ENCODE results near the gene TPD52L2. TPM values are rescaled to one million over a fixed set of nuclear protein-coding genes. Genes with fewer than 3 reads are reported as not detected.
A peak's percentile ranks its signal among the peaks of the same experiment; 100 is the strongest.

Gene TPD52L2
- polyA plus RNA-seq, 2 donors = 82.0 to 107 TPM

- Histone ChIP-seq H3K36me3 (ENCODE audit: control insufficient read depth in 2 of 2, insufficient read depth in 2 of 2, low read length in 1 of 2) (no peaks in the 10 kb centered on the region), H3K4me1 (ENCODE audit: control insufficient read depth in 2 of 2, insufficient read depth in 2 of 2, low read length in 1 of 2) (peaks cover 6 to 18% of the 10 kb centered on the region in 2 donors), H3K4me3 (ENCODE audit: low read depth in 1 of 2, low read length in 2 of 2) (no peak overlapping the region), H3K27ac (ENCODE audit: low read depth in 2 of 2, low read length in 1 of 2) (peak overlapping the region; percentile 17 to 26), H3K9me3 (ENCODE audit: control insufficient read depth in 2 of 2, insufficient read depth in 1 of 2, low read depth in 1 of 2, low read length in 1 of 2) (no peaks in the 10 kb centered on the region), H3K27me3 (ENCODE audit: control insufficient read depth in 1 of 2, insufficient read depth in 2 of 2, low read length in 2 of 2) (peaks cover 0 to 6% of the 10 kb centered on the region in 2 donors)
- WGBS, 2 donors = 5 to 11% methylated on average over 25 to 26 of the region's 26 CpGs
Measured at GRCh38 chr20:63854766-63855362, 10.2 kb upstream of the TPD52L2 start.

- 28 to 35% methylated on average over 34 to 36 of the region's 36 CpGs for WGBS, 2 donors
- H3K27me3 ChIP-seq (ENCODE audit: control insufficient read depth in 1 of 2, insufficient read depth in 2 of 2, low read length in 2 of 2) = peaks cover 0 to 6% of the 10 kb centered on the region in 2 donors
- H3K36me3 ChIP-seq (ENCODE audit: control insufficient read depth in 2 of 2, insufficient read depth in 2 of 2, low read length in 1 of 2) = no peaks in the 10 kb centered on the region
- H3K9me3 ChIP-seq (ENCODE audit: control insufficient read depth in 2 of 2, insufficient read depth in 1 of 2, low read depth in 1 of 2, low read length in 1 of 2) = no peaks in the 10 kb centered on the region
- H3K4me1 ChIP-seq (ENCODE audit: control insufficient read depth in 2 of 2, insufficient read depth in 2 of 2, low read length in 1 of 2) = peaks cover 6 to 18% of the 10 kb centered on the region in 2 donors
- H3K4me3 ChIP-seq (ENCODE audit: low read depth in 1 of 2, low read length in 2 of 2) = no peak overlapping the region
- peak overlapping the region; percentile 17 to 26 for H3K27ac ChIP-seq (ENCODE audit: low read depth in 2 of 2, low read length in 1 of 2)
Measured at GRCh38 chr20:63855363-63856097, 9.5 kb upstream of the TPD52L2 start.

- peaks cover 0 to 6% of the 10 kb centered on the region in 2 donors for H3K27me3 ChIP-seq (ENCODE audit: control insufficient read depth in 1 of 2, insufficient read depth in 2 of 2, low read length in 2 of 2)
- peaks cover 6 to 18% of the 10 kb centered on the region in 2 donors for H3K4me1 ChIP-seq (ENCODE audit: control insufficient read depth in 2 of 2, insufficient read depth in 2 of 2, low read length in 1 of 2)
- H3K9me3 ChIP-seq (ENCODE audit: control insufficient read depth in 2 of 2, insufficient read depth in 1 of 2, low read depth in 1 of 2, low read length in 1 of 2) = no peaks in the 10 kb centered on the region
- WGBS, 2 donors = 58 to 63% methylated on average over 22 of the region's 22 CpGs
- H3K4me3 ChIP-seq (ENCODE audit: low read depth in 1 of 2, low read length in 2 of 2) = no peak overlapping the region
- H3K36me3 ChIP-seq (ENCODE audit: control insufficient read depth in 2 of 2, insufficient read depth in 2 of 2, low read length in 1 of 2) = no peaks in the 10 kb centered on the region
- no peak overlapping the region for H3K27ac ChIP-seq (ENCODE audit: low read depth in 2 of 2, low read length in 1 of 2)
Measured at GRCh38 chr20:63856098-63856511, 9.0 kb upstream of the TPD52L2 start.

DNA sequence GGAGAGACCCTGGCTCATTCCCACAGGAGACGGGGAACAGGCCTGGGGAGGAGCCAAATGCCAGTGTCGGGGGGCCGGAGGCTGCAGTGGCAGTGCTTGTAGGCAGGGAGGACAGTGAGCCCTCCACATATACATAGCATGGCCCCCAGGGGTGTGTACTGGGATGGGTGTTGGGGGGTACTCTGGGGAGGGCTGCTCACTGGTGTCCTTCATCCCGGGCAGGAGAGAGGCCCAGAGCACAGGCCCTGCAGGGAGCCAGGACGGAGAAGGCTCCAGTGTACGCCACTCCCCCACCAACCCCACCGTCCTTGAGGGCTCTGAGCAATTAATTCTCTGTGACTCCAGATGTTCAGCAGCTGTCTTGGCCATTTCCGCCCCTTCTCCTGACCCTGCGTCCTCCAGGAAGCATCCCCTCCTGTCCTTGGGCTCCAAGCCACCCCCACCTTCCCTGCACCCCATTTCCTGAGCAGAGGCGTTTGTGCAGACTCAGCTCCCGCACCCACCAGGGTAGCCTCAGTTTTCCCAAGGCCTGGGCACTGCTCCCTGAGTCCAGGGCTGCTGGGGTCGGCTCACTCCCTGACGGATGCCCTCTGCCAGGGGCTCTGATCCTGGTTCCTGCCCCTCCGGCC lies 7.2 kb upstream of the TPD52L2 start:
- WGBS, 2 donors = 19 to 27% methylated on average over 13 to 14 of the region's 14 CpGs
- no peaks in the 10 kb centered on the region for H3K9me3 ChIP-seq (ENCODE audit: control insufficient read depth in 2 of 2, insufficient read depth in 1 of 2, low read depth in 1 of 2, low read length in 1 of 2)
- H3K4me1 ChIP-seq (ENCODE audit: control insufficient read depth in 2 of 2, insufficient read depth in 2 of 2, low read length in 1 of 2) = peaks cover 6 to 27% of the 10 kb centered on the region in 2 donors
- H3K27me3 ChIP-seq (ENCODE audit: control insufficient read depth in 1 of 2, insufficient read depth in 2 of 2, low read length in 2 of 2) = peaks cover 0 to 6% of the 10 kb centered on the region in 2 donors
- H3K4me3 ChIP-seq (ENCODE audit: low read depth in 1 of 2, low read length in 2 of 2) = no peak overlapping the region
- peaks cover 0 to 16% of the 10 kb centered on the region in 2 donors for H3K36me3 ChIP-seq (ENCODE audit: control insufficient read depth in 2 of 2, insufficient read depth in 2 of 2, low read length in 1 of 2)
- H3K27ac ChIP-seq (ENCODE audit: low read depth in 2 of 2, low read length in 1 of 2) = peak overlapping the region in 1 of 2 donors; percentile 14

DNA sequence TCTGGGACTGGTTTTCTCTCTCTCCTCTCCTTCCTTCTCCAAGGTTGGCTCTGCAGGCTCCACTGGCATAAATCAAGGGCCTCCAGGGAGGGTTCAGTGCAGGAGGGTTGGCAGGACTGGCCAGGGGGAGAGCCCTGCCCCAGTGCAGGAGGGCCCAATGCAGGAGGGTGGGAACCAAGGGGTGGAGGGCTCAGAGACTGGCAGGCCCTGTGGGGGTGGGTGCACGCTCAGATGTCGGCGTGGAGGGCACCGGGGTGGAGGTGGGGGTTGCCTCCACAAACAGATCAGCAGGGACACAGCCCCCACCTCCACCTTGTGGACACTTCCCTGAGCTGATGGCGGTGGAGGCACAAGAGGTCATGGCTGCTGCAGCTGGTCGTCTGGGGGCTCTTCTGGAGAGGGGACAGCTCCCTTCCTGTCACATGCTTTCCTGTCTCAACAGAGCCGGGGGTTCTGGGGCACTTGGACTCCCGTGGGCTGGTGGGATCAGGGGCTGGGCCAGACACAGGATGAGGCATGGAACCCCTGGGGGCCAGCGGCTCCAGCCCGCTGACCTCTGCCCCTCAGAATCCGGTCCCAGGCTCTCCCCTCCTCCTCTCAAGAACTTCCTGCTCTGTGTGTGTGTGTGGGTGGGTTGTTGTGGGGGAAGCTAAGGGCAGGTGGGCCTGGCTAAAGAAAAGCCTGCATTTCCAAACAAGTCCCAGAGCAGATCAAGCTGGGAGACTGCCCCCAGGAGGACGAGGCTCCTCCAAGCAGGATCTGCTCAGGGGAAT lies 6.5 kb upstream of the TPD52L2 start:
- Histone ChIP-seq H3K4me1 (ENCODE audit: control insufficient read depth in 2 of 2, insufficient read depth in 2 of 2, low read length in 1 of 2) (peaks cover 6 to 31% of the 10 kb centered on the region in 2 donors), H3K4me3 (ENCODE audit: low read depth in 1 of 2, low read length in 2 of 2) (no peak overlapping the region)

GRCh38 chr20:63859166-63859699 lies 5.8 kb upstream of the TPD52L2 start:
- H3K36me3 ChIP-seq (ENCODE audit: control insufficient read depth in 2 of 2, insufficient read depth in 2 of 2, low read length in 1 of 2) = peaks cover 0 to 16% of the 10 kb centered on the region in 2 donors
- peaks cover 0 to 6% of the 10 kb centered on the region in 2 donors for H3K27me3 ChIP-seq (ENCODE audit: control insufficient read depth in 1 of 2, insufficient read depth in 2 of 2, low read length in 2 of 2)
- no peaks in the 10 kb centered on the region for H3K9me3 ChIP-seq (ENCODE audit: control insufficient read depth in 2 of 2, insufficient read depth in 1 of 2, low read depth in 1 of 2, low read length in 1 of 2)
- peaks cover 3 to 28% of the 10 kb centered on the region in 2 donors for H3K4me1 ChIP-seq (ENCODE audit: control insufficient read depth in 2 of 2, insufficient read depth in 2 of 2, low read length in 1 of 2)
- WGBS, 2 donors = 45 to 51% methylated on average over 7 of the region's 7 CpGs
- H3K27ac ChIP-seq (ENCODE audit: low read depth in 2 of 2, low read length in 1 of 2) = peak overlapping the region; percentile 37 to 51
- no peak overlapping the region for H3K4me3 ChIP-seq (ENCODE audit: low read depth in 1 of 2, low read length in 2 of 2)

More for the DNA sequence above, 6.5 kb upstream of the TPD52L2 start:
- Histone ChIP-seq H3K9me3 (ENCODE audit: control insufficient read depth in 2 of 2, insufficient read depth in 1 of 2, low read depth in 1 of 2, low read length in 1 of 2) (no peaks in the 10 kb centered on the region), H3K27me3 (ENCODE audit: control insufficient read depth in 1 of 2, insufficient read depth in 2 of 2, low read length in 2 of 2) (peaks cover 0 to 6% of the 10 kb centered on the region in 2 donors), H3K27ac (ENCODE audit: low read depth in 2 of 2, low read length in 1 of 2) (peak overlapping the region; percentile 38 to 51), H3K36me3 (ENCODE audit: control insufficient read depth in 2 of 2, insufficient read depth in 2 of 2, low read length in 1 of 2) (peaks cover 0 to 16% of the 10 kb centered on the region in 2 donors)
- 10 to 12% methylated on average over 10 to 12 of the region's 12 CpGs for WGBS, 2 donors

DNA sequence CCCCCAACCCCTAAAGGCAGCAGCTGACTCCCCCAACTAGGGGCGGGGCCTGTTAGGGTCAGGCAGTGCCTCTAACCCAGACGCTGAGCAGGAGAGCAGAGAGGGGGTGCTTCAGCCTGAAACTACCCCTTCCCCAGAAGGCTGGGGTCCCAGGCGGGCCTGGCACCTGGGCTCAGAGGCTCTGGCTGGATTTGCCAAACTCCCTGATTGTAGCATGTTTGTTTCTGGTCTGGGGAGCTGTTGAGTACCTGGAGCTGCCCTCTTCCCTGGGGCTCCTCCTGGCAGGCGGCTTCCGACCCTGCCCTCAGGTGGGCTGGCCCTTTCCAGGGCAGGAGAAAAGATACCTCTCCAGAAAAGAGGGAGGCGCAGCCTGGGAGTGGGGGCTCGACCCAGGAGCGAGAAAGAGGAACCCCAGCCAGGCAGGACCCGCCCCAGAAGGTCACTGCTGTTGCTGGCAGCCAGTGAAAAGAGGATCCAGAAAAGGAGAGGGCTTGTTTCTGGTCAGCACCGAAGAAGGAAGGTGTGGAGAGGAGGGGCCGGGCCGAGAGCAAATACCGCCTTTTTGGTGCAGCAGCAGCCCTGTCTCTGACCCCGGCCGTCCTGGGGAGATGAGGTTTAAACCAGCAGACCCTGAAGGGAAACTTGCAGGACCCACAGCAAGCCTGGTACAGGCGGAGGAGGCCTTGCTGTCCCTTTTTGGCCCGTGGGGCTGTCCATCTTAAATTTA lies 4.6 kb upstream of the TPD52L2 start:
- no peak overlapping the region for H3K4me3 ChIP-seq (ENCODE audit: low read depth in 1 of 2, low read length in 2 of 2)
- peaks cover 0 to 25% of the 10 kb centered on the region in 2 donors for H3K4me1 ChIP-seq (ENCODE audit: control insufficient read depth in 2 of 2, insufficient read depth in 2 of 2, low read length in 1 of 2)
- H3K27me3 ChIP-seq (ENCODE audit: control insufficient read depth in 1 of 2, insufficient read depth in 2 of 2, low read length in 2 of 2) = peaks cover 0 to 4% of the 10 kb centered on the region in 2 donors
- H3K9me3 ChIP-seq (ENCODE audit: control insufficient read depth in 2 of 2, insufficient read depth in 1 of 2, low read depth in 1 of 2, low read length in 1 of 2) = no peaks in the 10 kb centered on the region
- WGBS, 2 donors = 74 to 75% methylated on average over 17 of the region's 17 CpGs
- H3K36me3 ChIP-seq (ENCODE audit: control insufficient read depth in 2 of 2, insufficient read depth in 2 of 2, low read length in 1 of 2) = peaks cover 0 to 16% of the 10 kb centered on the region in 2 donors
- no peak overlapping the region for H3K27ac ChIP-seq (ENCODE audit: low read depth in 2 of 2, low read length in 1 of 2)

DNA sequence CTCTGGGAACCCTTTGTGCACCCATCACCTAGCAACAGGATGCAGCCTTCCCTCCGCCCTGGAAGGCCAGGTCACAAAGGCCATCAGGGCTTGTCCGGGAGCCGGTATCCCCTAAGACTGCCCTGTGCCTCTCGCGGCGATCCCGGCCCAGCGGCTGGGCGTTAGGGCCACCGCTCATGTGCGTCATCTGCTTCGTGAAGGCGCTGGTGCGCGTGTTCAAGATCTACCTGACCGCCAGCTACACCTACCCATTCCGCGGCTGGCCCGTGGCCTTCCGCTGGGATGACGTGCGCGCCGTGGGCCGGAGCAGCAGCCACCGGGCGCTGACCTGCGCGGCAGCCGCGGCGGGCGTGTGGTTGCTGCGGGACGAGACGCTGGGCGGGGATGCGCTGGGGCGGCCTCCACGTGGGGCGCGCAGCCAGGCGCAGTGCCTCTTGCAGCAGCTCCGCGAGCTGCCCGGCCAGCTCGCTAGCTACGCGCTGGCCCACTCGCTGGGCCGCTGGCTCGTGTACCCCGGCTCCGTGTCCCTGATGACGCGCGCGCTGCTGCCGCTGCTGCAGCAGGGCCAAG lies 3.6 kb upstream of the TPD52L2 start, which contains the start of gene ABHD16B:
Gene ABHD16B, plus strand, starts transcription at position 134 of the 570 bp plus-strand sequence. Its CDS starts 43 bp downstream, at position 177.
- peaks cover 0 to 16% of the 10 kb centered on the region in 2 donors for H3K36me3 ChIP-seq (ENCODE audit: control insufficient read depth in 2 of 2, insufficient read depth in 2 of 2, low read length in 1 of 2)
- H3K4me1 ChIP-seq (ENCODE audit: control insufficient read depth in 2 of 2, insufficient read depth in 2 of 2, low read length in 1 of 2) = peaks cover 0 to 22% of the 10 kb centered on the region in 2 donors
- H3K4me3 ChIP-seq (ENCODE audit: low read depth in 1 of 2, low read length in 2 of 2) = no peak within 1 kb of the TSS
- no peaks in the 10 kb centered on the region for H3K9me3 ChIP-seq (ENCODE audit: control insufficient read depth in 2 of 2, insufficient read depth in 1 of 2, low read depth in 1 of 2, low read length in 1 of 2)
- H3K27me3 ChIP-seq (ENCODE audit: control insufficient read depth in 1 of 2, insufficient read depth in 2 of 2, low read length in 2 of 2) = peaks cover 0 to 4% of the 10 kb centered on the region in 2 donors
- H3K27ac ChIP-seq (ENCODE audit: low read depth in 2 of 2, low read length in 1 of 2) = no peak within 1 kb of the TSS
- 97 to 98% methylated on average over 52 to 59 of the region's 59 CpGs for WGBS, 2 donors
